ENCODE data around the gene SF1.

SF1 gene

GRCh38 chr11:64801158-64801464 lies 22.8 kb upstream of the SF1 start:
- DNase-seq (ENCODE audit: low read depth, low spot score), result no peak

GRCh38 chr11:64800303-64801157 lies 22.2 kb upstream of the SF1 start:
- DNase-seq (ENCODE audit: low read depth, low spot score), result no peak

- DNase-seq (ENCODE audit: low read depth, low spot score), result no peak
These were observed 21.4 kb upstream of the SF1 start for GRCh38 chr11:64799623-64800302.

- no peak for DNase-seq (ENCODE audit: low read depth, low spot score)
These were observed 20.9 kb upstream of the SF1 start for GRCh38 chr11:64799256-64799622.

- DNase-seq (ENCODE audit: low read depth, low spot score), result no peak
These were observed 18.6 kb upstream of the SF1 start for GRCh38 chr11:64796757-64797541.

GRCh38 chr11:64796047-64796756 lies 17.9 kb upstream of the SF1 start:
- DNase-seq (ENCODE audit: low read depth, low spot score), result no peak

- DNase-seq (ENCODE audit: low read depth, low spot score), result no peak
These were observed 16.2 kb upstream of the SF1 start for GRCh38 chr11:64794526-64794925.

- DNase-seq (ENCODE audit: low read depth, low spot score), result no peak
These were observed 15.2 kb upstream of the SF1 start for GRCh38 chr11:64793271-64794160.

GRCh38 chr11:64792482-64792881 lies 14.1 kb upstream of the SF1 start:
- no peak for DNase-seq (ENCODE audit: low read depth, low spot score)

- no peak for DNase-seq (ENCODE audit: low read depth, low spot score)
These were observed 13.5 kb upstream of the SF1 start for GRCh38 chr11:64791781-64792291.

GRCh38 chr11:64790205-64791095 lies 12.1 kb upstream of the SF1 start:
- DNase-seq (ENCODE audit: low read depth, low spot score), result no peak

- DNase-seq (ENCODE audit: low read depth, low spot score), result no peak
These were observed 11.2 kb upstream of the SF1 start for GRCh38 chr11:64789331-64790204.

- no peak for DNase-seq (ENCODE audit: low read depth, low spot score)
These were observed 10.2 kb upstream of the SF1 start for GRCh38 chr11:64788321-64789215.

- no peak for DNase-seq (ENCODE audit: low read depth, low spot score)
These were observed 9.4 kb upstream of the SF1 start for GRCh38 chr11:64787526-64788320.

GRCh38 chr11:64786308-64786707 lies 8.0 kb upstream of the SF1 start:
- no peak for DNase-seq (ENCODE audit: low read depth, low spot score)

GRCh38 chr11:64784813-64785581 lies 6.7 kb upstream of the SF1 start:
- DNase-seq (ENCODE audit: low read depth, low spot score), result no peak

Data from smooth muscle cell of the brain vasculature (primary cell).